HFFc6 (cell line): Measurements from ENCODE around the gene ST8SIA6. TPM values are rescaled to one million over a fixed set of nuclear protein-coding genes. Genes with fewer than 3 reads are reported as not detected.
A peak's percentile ranks its signal among the peaks of the same experiment; 100 is the strongest.
"Not testable (repeated sequence)": the region's sequence is repeated elsewhere in the genome, so short reads cannot be mapped to it uniquely, and the experiment has no call there.

Experiments
- DNase-seq: peaks from one replicate; pipeline ENCODE4 v3.0.0-alpha.2; 2018
- H3K27ac Mint-ChIP-seq: 2 replicates; pipeline ENCODE4 v1.8.0; 2020; ENCODE audit warnings: mild to moderate bottlenecking, mixed read lengths
- H3K27me3 Mint-ChIP-seq: 2 replicates; pipeline ENCODE4 v1.8.0; 2021; ENCODE audit warnings: mild to moderate bottlenecking, moderate library complexity, mixed read lengths; ENCODE audit not compliant: insufficient read depth
- H3K36me3 Mint-ChIP-seq: 2 replicates; pipeline ENCODE4 v1.8.0; 2021; ENCODE audit warnings: low read depth, mixed read lengths
- H3K4me1 Mint-ChIP-seq: 2 replicates; pipeline ENCODE4 v1.8.0; 2020; ENCODE audit warnings: low read depth, mixed read lengths
- H3K4me3 Mint-ChIP-seq: 2 replicates; pipeline ENCODE4 v1.8.0; 2020; ENCODE audit warnings: mild to moderate bottlenecking, moderate library complexity, mixed read lengths
- H3K9me3 Mint-ChIP-seq: 2 replicates; pipeline ENCODE4 v1.8.0; 2020; ENCODE audit warnings: mild to moderate bottlenecking, mixed read lengths
- CTCF ChIP-seq: fragments of 200-600 bp; sonication (generic); IDR thresholded peaks from 2 replicates; pipeline ENCODE4 v1.5.0; 2021; ENCODE audit warnings: antibody characterized with exemption, mild to moderate bottlenecking
- total RNA-seq, 6 experiments: library from RNA; stranded (reverse); fragmentation: NEBNext Ultra II Directional; extraction: Animal tissue kit (Norgen Biotek cat#: 25700); gene quantifications; 2 replicates in 1 of 6; 3 replicates in 5 of 6; pipeline ENCODE4 v1.2.3, GENCODE V29; 2021

Gene ST8SIA6
- total RNA-seq, 6 experiments from 2014 or later, result not detected

DNA sequence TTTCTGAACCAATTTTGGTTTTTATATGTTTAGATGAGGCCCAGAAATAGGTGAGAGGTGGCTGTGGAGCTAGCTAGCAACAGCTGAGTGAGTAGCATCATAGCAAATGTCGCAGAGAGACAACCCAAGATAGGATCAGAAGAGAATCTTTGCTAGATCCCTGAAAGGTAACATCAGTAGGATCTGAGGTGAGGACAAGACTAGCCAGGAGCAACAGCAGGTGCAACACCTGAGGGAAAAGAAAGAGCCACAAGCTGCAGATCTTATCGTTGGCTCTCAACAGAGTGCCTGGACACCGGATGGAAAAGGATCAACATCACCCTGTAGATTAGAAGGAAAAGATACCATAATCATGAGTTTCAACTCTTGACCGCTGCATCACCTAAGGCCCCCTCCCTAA is 4.4 kb downstream of the ST8SIA6 start:
- Mint-ChIP-seq H3K9me3 (peaks cover 21% of the 10 kb centered on the region), H3K36me3 (peaks cover 20% of the 10 kb centered on the region), H3K4me3 (no peak overlapping the region), H3K4me1 (peaks cover 8% of the 10 kb centered on the region), H3K27me3 (peaks cover 20% of the 10 kb centered on the region), H3K27ac (no peak overlapping the region)
- DNase-seq, result no peak
- no peak for TF ChIP-seq CTCF

DNA sequence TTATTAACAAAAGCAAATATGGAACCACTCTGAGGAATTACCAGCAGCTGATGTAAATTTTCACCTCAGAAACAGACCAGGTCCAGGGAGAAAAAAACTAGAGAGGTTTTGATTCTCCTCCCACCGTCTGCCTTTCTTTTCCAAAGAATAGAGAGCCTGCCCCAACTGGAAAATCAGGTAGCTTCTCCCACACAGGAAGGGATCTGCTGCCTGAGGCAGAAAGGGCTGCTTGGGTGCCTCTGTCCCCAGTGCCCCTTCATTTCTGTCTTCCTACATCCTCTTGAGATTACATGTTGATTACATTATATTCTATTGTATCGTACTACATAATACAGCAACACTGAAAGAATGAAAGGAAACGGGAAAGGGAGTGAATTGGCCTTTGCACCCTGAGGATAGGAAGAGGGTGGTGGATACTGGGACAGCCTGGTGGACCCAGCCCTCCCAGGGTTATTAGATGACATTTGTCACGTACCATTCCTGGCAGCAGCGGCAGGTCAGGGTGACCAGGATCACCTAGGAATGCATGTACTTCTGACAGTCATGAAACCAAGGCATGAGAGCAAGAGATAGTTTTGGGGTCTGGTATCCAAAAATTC is 8.9 kb downstream of the ST8SIA6 start:
- Mint-ChIP-seq H3K27ac (no peak overlapping the region), H3K4me1 (peaks cover 15% of the 10 kb centered on the region; the same call in 1 of the 2 replicates), H3K4me3 (peak overlapping the region; percentile 40; the same call in 1 of the 2 replicates), H3K27me3 (peaks cover 25% of the 10 kb centered on the region), H3K36me3 (peaks cover 20% of the 10 kb centered on the region), H3K9me3 (peaks cover 21% of the 10 kb centered on the region)
- no peak for DNase-seq
- no peak for TF ChIP-seq CTCF

GRCh38 chr10:17444388-17444714 is 10.0 kb downstream of the ST8SIA6 start:
- TF ChIP-seq CTCF, result no peak
- H3K27ac Mint-ChIP-seq, result no peak overlapping the region
- peaks cover 15% of the 10 kb centered on the region; the same call in 1 of the 2 replicates for H3K4me1 Mint-ChIP-seq
- DNase-seq, result no peak
- H3K4me3 Mint-ChIP-seq, result no peak overlapping the region
- peaks cover 13% of the 10 kb centered on the region for H3K9me3 Mint-ChIP-seq
- peaks cover 11% of the 10 kb centered on the region for H3K36me3 Mint-ChIP-seq
- H3K27me3 Mint-ChIP-seq, result peaks cover 30% of the 10 kb centered on the region

- no peak for DNase-seq
- Mint-ChIP-seq H3K4me3 (no peak overlapping the region), H3K9me3 (peaks cover 10% of the 10 kb centered on the region), H3K4me1 (peaks cover 15% of the 10 kb centered on the region; the same call in 1 of the 2 replicates), H3K27ac (no peak overlapping the region), H3K36me3 (peaks cover 9% of the 10 kb centered on the region; the same call in 1 of the 2 replicates), H3K27me3 (peaks cover 31% of the 10 kb centered on the region)
- TF ChIP-seq CTCF, result no peak
These were observed 10.5 kb downstream of the ST8SIA6 start for GRCh38 chr10:17443707-17444387.

GRCh38 chr10:17438583-17438982 is 15.8 kb downstream of the ST8SIA6 start:
- no peak for TF ChIP-seq CTCF
- no peak overlapping the region for H3K4me3 Mint-ChIP-seq
- H3K9me3 Mint-ChIP-seq, result no peaks in the 10 kb centered on the region
- peaks cover 21% of the 10 kb centered on the region for H3K27me3 Mint-ChIP-seq
- H3K36me3 Mint-ChIP-seq, result peaks cover 5% of the 10 kb centered on the region
- DNase-seq, result no peak
- H3K27ac Mint-ChIP-seq, result no peak overlapping the region
- H3K4me1 Mint-ChIP-seq, result no peaks in the 10 kb centered on the region

- peaks cover 10% of the 10 kb centered on the region for H3K4me1 Mint-ChIP-seq
- not testable (repeated sequence) for H3K36me3 Mint-ChIP-seq, DNase-seq, H3K9me3 Mint-ChIP-seq, H3K27ac Mint-ChIP-seq, H3K4me3 Mint-ChIP-seq
- peaks cover 21% of the 10 kb centered on the region for H3K27me3 Mint-ChIP-seq
These were observed 17.8 kb downstream of the ST8SIA6 start for GRCh38 chr10:17436578-17436977.
